UCSD-AML1 (cell line): Measurements from ENCODE around the gene STRA6.

Experiments used
- DNase-seq: peaks from one replicate; lab custom pipeline; 2025; ENCODE audit not compliant: unreplicated experiment; lab: John Stamatoyannopoulos, UW

STRA6 gene

DNA sequence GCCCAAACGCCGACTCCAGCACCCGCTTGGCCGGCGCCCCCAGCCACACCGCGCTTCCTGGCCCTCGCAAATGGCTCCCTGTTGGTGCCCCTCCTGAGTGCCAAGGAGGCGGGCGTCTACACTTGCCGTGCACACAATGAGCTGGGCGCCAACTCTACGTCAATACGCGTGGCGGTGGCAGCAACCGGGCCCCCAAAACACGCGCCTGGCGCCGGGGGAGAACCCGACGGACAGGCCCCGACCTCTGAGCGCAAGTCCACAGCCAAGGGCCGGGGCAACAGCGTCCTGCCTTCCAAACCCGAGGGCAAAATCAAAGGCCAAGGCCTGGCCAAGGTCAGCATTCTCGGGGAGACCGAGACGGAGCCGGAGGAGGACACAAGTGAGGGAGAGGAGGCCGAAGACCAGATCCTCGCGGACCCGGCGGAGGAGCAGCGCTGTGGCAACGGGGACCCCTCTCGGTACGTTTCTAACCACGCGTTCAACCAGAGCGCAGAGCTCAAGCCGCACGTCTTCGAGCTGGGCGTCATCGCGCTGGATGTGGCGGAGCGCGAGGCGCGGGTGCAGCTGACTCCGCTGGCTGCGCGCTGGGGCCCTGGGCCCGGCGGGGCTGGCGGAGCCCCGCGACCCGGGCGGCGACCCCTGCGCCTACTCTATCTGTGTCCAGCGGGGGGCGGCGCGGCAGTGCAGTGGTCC is 68.7 kb downstream of the STRA6 start:
- no peak for DNase-seq

DNA sequence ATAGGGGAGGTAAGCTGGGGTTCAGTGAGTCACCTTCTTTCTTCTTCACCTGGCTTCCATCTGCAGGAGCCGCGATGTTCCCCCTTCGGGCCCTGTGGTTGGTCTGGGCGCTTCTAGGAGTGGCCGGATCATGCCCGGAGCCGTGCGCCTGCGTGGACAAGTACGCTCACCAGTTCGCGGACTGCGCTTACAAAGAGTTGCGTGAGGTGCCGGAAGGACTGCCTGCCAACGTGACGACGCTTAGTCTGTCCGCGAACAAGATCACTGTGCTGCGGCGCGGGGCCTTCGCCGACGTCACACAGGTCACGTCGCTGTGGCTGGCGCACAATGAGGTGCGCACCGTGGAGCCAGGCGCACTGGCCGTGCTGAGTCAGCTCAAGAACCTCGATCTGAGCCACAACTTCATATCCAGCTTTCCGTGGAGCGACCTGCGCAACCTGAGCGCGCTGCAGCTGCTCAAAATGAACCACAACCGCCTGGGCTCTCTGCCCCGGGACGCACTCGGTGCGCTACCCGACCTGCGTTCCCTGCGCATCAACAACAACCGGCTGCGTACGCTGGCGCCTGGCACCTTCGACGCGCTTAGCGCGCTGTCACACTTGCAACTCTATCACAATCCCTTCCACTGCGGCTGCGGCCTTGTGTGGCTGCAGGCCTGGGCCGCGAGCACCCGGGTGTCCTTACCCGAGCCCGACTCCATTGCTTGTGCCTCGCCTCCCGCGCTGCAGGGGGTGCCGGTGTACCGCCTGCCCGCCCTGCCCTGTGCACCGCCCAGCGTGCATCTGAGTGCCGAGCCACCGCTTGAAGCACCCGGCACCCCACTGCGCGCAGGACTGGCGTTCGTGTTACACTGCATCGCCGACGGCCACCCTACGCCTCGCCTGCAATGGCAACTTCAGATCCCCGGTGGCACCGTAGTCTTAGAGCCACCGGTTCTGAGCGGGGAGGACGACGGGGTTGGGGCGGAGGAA is 69.6 kb downstream of the STRA6 start:
- DNase-seq = no peak

- no peak for DNase-seq
Measured at GRCh38 chr15:74131628-74132413, 70.8 kb downstream of the STRA6 start.

GRCh38 chr15:74130849-74131627 is 71.5 kb downstream of the STRA6 start:
- DNase-seq = no peak

GRCh38 chr15:74130155-74130848 is 72.3 kb downstream of the STRA6 start, which contains the start of gene ISLR2:
ISLR2 (plus strand) TSS chr15:74130586; CDS start chr15:74132755, 2,169 bp downstream.
- DNase-seq = no peak

GRCh38 chr15:74129586-74130154 is 72.9 kb downstream of the STRA6 start:
- DNase-seq = no peak
